Measurements from ENCODE around the gene LRRC41. TPM values are rescaled to one million over a fixed set of nuclear protein-coding genes. Genes with fewer than 3 reads are reported as not detected.
"Not testable (repeated sequence)": the region's sequence is repeated elsewhere in the genome, so short reads cannot be mapped to it uniquely, and the experiment has no call there.

The LRRC41 gene
- total RNA-seq, 1 donor from 2014 or later, result 100 TPM

DNA sequence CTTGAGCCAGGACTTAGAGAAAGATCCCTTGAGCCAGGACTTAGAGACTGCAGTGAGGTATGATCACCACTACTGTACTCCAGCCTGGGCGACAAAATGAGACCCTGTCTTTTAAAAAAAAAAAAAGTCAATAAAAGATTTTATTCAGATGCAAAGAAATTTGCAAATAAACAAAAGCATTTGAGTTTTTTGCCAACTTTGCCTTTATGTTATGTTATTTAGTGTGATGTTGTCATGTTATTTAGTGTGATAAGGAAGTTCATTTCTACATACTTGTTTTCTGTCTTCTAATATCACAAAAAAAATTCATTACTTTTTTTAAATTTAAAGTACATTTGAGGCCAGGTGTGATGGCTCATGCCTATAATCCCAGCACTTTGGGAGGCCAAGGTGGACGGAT lies 46.9 kb downstream of the LRRC41 start:
- H3K4me3 Mint-ChIP-seq (ENCODE audit: low read depth), result no peak overlapping the region
- TF ChIP-seq, protein P1, sequence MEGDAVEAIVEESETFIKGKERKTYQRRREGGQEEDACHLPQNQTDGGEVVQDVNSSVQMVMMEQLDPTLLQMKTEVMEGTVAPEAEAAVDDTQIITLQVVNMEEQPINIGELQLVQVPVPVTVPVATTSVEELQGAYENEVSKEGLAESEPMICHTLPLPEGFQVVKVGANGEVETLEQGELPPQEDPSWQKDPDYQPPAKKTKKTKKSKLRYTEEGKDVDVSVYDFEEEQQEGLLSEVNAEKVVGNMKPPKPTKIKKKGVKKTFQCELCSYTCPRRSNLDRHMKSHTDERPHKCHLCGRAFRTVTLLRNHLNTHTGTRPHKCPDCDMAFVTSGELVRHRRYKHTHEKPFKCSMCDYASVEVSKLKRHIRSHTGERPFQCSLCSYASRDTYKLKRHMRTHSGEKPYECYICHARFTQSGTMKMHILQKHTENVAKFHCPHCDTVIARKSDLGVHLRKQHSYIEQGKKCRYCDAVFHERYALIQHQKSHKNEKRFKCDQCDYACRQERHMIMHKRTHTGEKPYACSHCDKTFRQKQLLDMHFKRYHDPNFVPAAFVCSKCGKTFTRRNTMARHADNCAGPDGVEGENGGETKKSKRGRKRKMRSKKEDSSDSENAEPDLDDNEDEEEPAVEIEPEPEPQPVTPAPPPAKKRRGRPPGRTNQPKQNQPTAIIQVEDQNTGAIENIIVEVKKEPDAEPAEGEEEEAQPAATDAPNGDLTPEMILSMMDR (IDR thresholded peaks at IDR 0.05; ENCODE audit: unreplicated experiment), result no peak
- no peak overlapping the region for H3K27ac Mint-ChIP-seq
- peaks cover 16% of the 10 kb centered on the region for H3K36me3 Mint-ChIP-seq (ENCODE audit: insufficient read depth)
- H3K9me3 Mint-ChIP-seq (ENCODE audit: low read depth), result no peaks in the 10 kb centered on the region
- H3K4me1 Mint-ChIP-seq (ENCODE audit: low read depth), result peaks cover 4% of the 10 kb centered on the region
- no peak for DNase-seq (ENCODE audit: low spot score, unreplicated experiment)
- H3K27me3 Mint-ChIP-seq, result no peaks in the 10 kb centered on the region

DNA sequence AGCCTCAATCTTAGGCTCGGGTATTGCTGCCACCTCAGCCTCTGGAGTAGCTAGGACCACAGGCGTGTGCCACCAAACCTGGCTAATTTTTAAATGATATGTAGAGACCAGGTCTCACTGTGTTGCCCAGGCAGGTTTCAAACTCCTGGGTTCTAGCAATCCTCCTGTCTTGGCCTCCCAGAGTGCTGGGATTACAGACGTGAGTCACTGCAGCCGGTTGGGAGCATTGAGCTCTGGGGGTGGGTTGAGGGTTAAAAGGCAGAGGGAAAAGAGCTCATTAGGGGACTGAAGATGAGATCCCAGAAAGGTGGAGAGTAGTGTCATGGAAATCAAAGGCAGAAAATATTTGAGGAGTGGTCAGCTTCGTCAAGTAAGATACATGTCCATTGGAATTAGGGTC lies 48.7 kb downstream of the LRRC41 start:
- Mint-ChIP-seq H3K4me3 (ENCODE audit: low read depth) (no peak overlapping the region), H3K27ac (no peak overlapping the region), H3K9me3 (ENCODE audit: low read depth) (no peaks in the 10 kb centered on the region), H3K27me3 (no peaks in the 10 kb centered on the region), H3K4me1 (ENCODE audit: low read depth) (peaks cover 4% of the 10 kb centered on the region), H3K36me3 (ENCODE audit: insufficient read depth) (peaks cover 10% of the 10 kb centered on the region)
- TF ChIP-seq, protein P1 (IDR thresholded peaks at IDR 0.05; ENCODE audit: unreplicated experiment), result no peak
- no peak for DNase-seq (ENCODE audit: low spot score, unreplicated experiment)

DNA sequence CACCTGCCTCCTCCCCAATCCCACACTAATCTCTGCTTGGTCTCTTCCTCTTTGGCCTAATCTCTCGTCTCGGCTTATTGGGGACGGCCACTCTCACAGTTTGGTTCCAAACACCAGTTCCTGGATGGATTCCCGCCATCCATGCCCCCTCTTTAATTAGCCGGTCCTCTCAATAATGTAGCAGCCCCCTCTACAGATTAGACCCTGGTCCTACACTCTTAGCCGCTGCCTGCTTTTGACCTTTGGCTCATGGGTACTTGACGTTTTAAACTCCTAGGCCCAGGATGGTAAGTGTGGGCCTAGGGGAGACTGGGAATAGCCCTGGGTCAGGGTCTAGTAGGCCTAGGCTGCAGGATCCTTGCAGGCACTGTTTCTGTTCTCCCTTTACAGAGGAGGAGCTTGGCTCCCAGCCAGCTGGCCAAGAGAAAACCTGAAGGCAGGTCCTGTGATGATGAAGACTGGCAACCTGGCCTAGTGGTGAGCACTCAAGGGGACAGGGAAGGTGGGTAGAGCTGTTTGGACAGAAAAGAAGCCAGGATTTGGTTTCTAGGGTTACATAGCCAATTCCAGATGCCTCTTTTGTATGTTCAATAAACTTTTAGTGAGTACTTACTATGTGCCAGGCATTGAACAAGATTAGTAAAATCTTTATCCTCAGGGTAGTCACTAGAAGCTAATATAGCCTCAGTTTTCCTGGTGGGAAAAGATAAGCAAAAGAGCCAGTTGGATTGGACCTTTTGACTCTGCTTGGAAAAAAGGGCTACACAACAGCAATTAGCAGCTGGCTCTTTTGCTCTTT lies 55.1 kb downstream of the LRRC41 start:
- DNase-seq (ENCODE audit: low spot score, unreplicated experiment), result no peak
- Mint-ChIP-seq H3K36me3 (ENCODE audit: insufficient read depth) (peaks cover 10% of the 10 kb centered on the region), H3K9me3 (ENCODE audit: low read depth) (no peaks in the 10 kb centered on the region), H3K4me3 (ENCODE audit: low read depth) (peak overlapping the region; percentile 92), H3K27ac (peak overlapping the region; percentile 89), H3K27me3 (no peaks in the 10 kb centered on the region), H3K4me1 (ENCODE audit: low read depth) (peaks cover 11% of the 10 kb centered on the region)
- TF ChIP-seq, protein P1 (IDR thresholded peaks at IDR 0.05; ENCODE audit: unreplicated experiment), result peak; percentile 22

DNA sequence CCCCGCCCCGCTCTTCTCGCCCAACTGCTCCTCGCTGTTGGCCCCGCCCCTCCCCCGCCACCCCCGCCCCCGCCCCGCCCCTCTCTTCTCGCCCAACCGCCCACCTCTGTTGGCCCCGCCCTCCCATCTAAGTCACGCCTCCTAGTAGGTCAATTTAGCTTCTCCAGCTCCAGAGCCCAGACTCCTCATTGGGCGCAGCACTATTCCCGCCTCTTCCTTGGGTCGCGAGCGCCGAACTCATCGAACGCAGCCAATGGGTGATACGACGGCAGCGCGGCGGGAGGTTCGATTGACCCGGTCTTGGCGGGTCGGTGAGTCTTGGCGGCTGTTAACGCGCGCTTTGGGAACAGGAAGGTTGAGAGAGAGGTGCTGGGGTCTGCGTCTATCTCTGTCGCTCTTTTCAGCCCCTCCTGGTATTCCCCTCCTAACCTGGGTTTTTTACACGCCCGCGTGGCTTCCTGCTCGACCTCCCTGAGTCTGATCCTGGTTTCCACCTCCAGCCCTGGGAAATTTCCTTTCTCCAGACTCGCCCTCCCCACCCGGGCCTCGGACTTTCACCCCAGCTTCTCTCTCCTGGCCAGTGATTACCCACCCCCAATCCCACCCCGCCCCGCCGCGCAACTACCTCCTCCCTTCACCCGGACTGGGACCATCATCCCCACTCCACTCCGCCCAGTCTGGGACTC lies 55.8 kb downstream of the LRRC41 start, which contains the start of gene RAD54L:
Gene RAD54L (plus strand): TSS at position 328 of the 686 bp plus-strand sequence. CDS start 643 bp downstream, outside the sequence.
- H3K27ac Mint-ChIP-seq, result peak within 1 kb of the TSS; percentile 99
- TF ChIP-seq, protein P1 (IDR thresholded peaks at IDR 0.05; ENCODE audit: unreplicated experiment), result no peak
- H3K36me3 Mint-ChIP-seq (ENCODE audit: insufficient read depth), result peaks cover 10% of the 10 kb centered on the region
- DNase-seq (ENCODE audit: low spot score, unreplicated experiment), result peak; percentile 95
- H3K27me3 Mint-ChIP-seq, result no peaks in the 10 kb centered on the region
- no peaks in the 10 kb centered on the region for H3K9me3 Mint-ChIP-seq (ENCODE audit: low read depth)
- peaks cover 11% of the 10 kb centered on the region for H3K4me1 Mint-ChIP-seq (ENCODE audit: low read depth)
- H3K4me3 Mint-ChIP-seq (ENCODE audit: low read depth), result peak within 1 kb of the TSS; percentile 95

DNA sequence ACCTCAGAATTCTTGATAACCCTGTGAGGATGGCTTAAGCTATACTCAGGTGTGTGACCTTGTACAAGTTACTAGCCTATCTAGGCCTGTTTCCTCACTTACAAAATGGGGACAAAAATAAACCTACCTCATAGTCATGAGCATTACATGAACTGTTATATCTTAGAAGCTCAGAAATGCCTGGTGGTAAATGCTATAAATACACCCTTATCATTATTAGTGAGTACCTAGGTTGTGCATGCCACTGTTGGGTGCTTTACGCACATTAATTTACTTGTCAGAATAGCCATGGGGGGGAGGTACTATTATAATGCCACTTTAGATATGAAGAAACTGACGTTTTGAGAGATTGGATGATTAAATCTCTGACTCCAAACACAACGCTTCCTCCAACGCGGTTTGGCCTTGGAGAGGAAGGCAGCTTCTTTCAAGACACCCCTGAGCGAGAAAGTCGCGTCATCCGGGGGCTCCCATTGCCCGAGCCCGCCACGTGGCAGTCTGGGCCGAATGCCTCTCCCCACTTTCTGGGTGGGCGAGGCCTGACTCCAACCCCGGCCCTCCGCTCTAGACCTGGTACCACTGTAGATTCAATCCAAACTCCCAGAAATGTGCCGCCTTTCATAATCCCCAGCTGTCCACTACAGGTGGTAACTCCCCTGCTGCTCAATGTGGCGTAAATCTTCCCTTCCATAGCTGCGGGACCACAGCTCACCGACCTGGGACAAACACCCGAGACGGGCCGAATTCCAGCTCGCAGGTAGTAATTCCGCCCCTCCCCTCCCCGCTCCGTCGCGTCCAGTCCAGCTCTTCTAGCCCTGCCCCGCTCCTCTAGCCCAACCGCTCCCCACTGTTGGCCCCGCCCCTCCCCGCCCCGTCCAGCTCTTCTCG lies 56.6 kb downstream of the LRRC41 start:
- H3K4me1 Mint-ChIP-seq (ENCODE audit: low read depth), result peaks cover 11% of the 10 kb centered on the region
- no peaks in the 10 kb centered on the region for H3K27me3 Mint-ChIP-seq
- TF ChIP-seq, protein P1 (IDR thresholded peaks at IDR 0.05; ENCODE audit: unreplicated experiment), result peak; percentile 8
- peak overlapping the region; percentile 95 for H3K4me3 Mint-ChIP-seq (ENCODE audit: low read depth)
- H3K27ac Mint-ChIP-seq, result peak overlapping the region; percentile 99
- H3K36me3 Mint-ChIP-seq (ENCODE audit: insufficient read depth), result peaks cover 2% of the 10 kb centered on the region
- no peaks in the 10 kb centered on the region for H3K9me3 Mint-ChIP-seq (ENCODE audit: low read depth)
- DNase-seq (ENCODE audit: low spot score, unreplicated experiment), result no peak

DNA sequence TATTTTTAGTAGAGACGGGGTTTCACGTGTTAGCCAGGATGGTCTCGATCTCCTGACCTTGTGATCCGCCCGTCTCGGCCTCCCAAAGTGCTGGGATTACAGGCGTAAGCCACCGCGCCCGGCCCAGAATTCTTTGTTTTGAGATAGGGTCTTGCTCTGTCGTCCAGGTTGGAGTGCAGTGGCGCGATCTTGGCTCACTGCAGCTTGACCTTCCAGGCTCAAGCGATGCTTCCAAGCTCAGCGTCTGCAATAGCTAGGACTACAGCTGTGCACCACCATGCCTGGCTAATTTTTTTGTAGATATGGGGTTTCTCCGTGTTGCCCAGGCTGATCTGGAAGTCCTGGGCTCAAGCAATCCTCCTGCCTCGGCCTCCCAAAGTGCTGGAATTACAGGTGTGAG lies 57.3 kb downstream of the LRRC41 start:
- H3K9me3 Mint-ChIP-seq (ENCODE audit: low read depth), result not testable (repeated sequence)

More for the DNA sequence above, 57.3 kb downstream of the LRRC41 start:
- not testable (repeated sequence) for H3K27ac Mint-ChIP-seq; H3K36me3 Mint-ChIP-seq (ENCODE audit: insufficient read depth); DNase-seq (ENCODE audit: low spot score, unreplicated experiment); H3K27me3 Mint-ChIP-seq
- Mint-ChIP-seq H3K4me3 (ENCODE audit: low read depth) (peak overlapping the region; percentile 95), H3K4me1 (ENCODE audit: low read depth) (peaks cover 11% of the 10 kb centered on the region)
